Activated T-cell treated with anti-CD3 and anti-CD28 coated beads, Interleukin-2, amount 50 U/mL, for 1 hour (primary cell): ENCODE measurements around the gene CYB5B.

Experiments used
- DNase-seq: peaks from one replicate; pipeline ENCODE4 v3.0.0-alpha.2; 2020

The CYB5B gene

DNA sequence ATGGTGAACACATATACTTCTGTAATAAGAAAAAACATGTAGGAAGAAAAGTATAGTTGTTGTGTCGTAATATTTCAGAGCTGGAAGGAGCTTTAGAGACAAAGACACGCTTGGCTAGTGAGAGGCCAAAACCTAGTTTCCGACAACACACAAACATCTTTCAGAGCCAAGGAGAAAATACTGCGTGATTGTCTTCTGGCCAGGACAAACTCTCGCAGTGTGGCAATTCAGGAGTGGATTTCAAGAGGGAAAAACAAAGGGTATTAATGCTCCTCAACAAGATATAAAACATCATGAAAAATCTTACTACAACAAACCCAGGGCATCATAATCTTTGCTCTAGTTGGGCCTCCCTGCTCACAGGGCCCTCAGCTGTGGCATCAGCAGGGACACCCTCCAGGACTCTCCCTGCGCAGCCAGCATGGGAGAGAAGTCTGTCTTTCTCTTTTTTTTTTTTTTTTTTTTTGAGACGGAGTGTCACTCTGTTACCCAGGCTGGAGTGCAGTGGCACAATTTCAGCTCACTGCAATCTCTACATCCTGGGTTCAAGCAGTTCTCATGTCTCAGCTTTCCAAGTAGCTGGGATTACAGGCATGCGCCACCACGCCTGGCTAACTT lies 66.4 kb downstream of the CYB5B start:
- DNase-seq: no peak

DNA sequence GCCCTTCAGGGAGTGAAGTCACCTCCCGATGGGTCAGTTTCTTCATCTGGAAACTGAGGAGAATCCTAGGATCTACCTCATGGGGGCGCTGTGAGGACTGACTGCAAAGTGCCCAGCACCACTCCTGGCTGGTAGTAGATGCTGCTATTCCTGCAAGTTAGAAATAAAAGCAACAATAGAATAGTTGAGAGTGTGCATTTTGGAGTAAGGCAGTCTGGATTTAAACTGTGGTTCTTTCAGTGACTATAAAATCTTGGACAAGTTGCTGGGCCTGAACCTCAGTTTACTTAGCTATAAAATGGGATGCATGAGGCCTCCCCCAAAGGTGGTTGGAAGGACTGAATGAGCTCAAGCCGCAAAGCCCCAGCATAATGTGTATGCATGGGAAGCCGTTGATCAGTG lies 70.6 kb downstream of the CYB5B start:
- DNase-seq: no peak

DNA sequence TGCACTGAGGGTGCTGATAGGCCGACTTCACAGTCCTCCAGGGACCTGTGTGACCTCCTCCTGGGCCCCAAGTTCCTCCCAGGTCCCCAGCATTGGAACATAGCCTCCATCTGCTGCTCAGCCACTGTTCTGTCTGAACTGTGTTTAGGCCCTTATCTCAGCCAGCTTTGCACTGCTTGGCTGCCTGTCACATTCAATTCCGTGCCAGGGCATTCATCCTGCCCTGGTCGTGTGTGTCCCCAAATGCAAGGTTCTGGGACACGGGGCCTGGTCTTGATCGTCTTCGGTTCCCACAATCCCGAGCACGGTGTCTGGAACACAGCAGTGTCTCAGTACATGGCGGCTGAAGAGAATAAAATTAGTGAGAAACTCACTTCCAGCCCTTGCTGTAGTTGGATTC lies 71.4 kb downstream of the CYB5B start:
- no peak for DNase-seq

DNA sequence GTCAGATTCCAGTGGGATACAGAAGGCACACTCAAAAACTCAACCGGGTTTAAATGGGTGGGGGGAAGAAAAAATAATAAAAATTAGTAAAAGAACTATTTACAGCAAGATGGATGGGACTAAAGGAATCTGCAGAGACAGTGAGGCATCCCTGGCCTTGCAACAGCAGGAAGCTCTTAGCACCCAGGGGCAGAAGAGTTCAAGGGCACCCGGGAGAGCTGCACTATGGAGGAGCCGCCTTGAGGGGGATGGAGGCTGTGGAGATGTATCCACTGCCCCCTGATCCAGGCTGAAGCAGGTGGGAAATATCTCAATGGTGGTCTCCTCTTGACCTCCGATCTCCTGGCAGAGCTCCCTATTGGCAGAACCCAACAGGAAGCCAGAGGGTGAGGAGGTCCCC lies 72.0 kb downstream of the CYB5B start:
- no peak for DNase-seq

DNA sequence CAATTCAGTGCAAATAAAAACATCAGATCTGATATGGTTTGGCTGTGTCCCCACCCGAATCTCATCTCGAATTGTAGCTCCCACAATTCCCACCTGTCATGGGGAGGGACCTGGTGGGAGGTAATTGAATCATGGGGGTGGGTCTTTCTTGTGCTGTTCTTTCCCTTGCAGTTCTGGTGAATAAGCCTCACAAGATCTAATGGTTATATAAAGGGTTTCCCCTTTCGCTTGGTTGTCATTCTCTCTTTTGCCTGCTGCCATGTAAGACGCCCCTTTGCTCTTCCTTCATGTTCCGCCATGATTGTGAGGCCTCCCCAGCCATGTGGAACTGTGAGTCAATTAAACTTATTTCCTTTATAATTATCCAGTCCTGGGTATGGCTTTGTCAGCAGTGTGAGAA lies 72.5 kb downstream of the CYB5B start:
- no peak for DNase-seq

DNA sequence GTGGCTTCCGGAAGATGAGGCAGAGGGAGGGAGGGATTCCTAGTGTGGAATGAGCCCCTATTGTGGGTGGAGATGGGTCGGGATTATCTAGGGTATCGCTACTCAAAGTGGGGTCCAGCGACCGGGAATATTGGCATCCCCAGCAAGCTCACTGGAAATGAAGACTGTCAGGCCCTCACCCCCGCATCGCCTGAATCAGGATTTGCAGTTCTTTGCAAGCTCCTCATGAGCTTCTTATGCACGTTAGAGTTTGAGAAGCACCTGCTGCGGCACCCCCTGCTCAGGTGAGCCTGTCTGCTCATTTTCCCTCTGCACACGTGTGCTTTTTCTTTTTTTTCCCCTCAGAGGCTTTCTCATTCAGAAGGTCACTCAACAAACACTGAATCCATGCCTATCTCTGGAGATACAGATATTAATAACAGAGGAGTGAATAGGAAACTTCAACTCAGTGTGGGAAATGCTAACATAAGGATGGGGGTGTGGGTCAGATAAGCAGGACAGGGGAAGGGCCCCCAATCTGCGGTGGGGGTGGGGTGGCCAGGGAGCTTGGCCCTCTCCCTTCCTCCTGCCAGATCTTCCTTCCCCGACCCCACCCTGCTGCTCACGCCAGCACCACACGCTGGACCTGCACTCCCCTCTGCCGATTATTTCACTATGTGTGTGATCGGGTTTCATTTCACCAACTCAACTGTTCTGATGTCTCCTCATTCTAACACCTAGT lies 73.6 kb downstream of the CYB5B start:
- no peak for DNase-seq

DNA sequence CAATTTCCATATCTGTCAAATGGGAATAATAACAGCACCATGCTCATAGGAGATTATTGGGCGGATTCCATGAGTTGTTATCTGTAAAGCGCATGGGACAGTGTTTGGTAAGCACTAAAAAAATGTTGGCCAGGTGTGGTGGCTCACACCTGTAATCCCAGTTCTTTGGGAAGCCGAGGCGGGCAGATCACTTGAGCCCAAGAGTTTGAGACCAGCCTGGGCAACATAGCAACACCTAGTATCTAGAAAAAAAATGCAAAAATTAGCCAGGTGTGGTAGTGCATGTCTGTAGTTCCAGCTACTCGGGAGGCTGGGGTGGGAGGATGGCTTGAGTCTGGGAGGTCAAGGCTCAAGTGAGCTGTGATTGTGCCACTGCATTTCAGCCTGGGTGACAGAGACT lies 74.5 kb downstream of the CYB5B start:
- no peak for DNase-seq

DNA sequence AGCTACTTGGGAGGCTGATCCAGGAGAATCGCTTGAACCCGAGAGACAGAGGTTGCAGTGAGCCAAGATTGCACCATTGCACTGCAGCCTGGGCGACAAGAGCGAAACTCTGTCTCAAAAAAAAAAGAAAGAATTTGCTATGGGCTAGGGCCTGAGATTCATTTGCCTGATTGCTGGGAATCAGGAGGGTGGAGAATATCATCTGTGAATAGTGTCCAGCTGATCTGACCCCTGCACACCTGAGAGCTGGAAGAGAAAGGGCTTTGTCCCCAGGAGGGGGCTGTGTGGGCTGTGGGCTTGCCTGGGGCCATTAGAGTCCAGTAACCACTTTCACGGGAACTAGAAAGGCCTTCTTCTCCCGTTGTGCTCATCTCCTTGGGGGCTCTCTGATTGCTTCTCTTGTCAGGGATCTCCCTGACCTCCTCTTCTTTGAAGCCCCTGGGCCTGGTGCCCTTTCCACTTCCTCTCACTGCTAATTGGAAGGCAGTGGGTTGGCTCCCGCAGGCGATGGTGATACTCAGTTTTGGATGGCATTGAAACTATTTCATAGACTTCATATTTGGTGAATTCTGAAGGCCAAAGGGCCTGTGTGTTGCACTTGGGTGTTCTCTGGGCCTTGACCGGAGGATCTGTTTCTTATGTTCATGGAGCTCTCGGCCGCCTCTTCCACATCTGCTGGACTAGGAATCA lies 75.3 kb downstream of the CYB5B start:
- DNase-seq: no peak

DNA sequence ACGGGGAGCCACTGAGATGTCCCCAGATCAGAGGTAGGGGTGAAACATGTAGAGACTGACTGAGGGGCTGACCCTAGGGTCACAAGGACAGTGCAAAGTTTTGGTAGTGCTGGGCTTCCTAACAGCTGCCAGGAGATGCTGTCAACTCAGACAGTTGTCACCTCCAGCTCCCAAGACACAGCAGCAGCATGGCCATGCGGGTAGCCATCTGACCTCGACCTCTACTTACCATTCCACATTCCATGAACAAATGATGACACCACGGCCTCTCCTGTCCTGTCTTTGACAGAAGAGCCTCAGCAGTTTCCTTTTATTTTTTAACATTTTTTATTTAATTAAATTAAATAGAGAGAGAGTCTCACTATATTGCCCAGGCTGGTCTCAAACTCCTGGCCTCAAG lies 76.1 kb downstream of the CYB5B start:
- DNase-seq: no peak

DNA sequence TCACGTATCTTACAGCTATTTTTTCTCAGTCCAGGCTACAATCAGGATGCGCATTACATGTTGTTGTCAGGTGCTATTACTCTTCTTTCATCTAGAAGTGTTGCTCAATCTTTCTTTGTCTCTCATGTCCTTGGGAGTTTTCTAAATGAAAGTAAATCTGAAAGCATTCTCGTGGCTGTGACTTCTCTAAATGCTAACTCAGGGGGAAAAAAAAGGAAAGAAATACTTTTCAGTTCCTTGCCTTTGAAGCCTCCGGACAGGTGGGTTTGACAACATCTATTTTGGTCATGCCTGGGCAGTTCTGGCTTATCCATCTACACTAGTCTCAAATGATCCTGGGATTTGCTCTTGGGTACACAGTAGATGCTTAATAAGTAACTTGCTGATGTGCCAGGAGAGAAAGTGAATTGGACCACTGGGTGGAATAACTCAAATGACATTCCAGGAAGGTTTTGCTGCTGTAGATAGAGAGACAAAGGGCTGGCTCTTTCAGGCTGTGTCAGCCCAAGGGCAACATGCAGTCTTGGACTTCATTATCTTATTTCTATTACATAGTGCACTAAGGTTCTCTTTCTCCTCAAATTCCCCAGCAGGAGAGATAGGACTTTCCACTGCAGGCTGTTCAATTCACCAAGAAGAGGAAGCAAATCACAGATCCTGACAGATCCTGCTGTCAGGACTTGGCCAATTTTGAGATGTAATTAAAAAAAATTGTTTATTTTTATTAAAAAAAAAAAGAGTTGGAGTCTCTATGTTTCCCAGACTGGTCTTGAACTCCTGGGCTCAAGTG lies 77.7 kb downstream of the CYB5B start:
- no peak for DNase-seq

DNA sequence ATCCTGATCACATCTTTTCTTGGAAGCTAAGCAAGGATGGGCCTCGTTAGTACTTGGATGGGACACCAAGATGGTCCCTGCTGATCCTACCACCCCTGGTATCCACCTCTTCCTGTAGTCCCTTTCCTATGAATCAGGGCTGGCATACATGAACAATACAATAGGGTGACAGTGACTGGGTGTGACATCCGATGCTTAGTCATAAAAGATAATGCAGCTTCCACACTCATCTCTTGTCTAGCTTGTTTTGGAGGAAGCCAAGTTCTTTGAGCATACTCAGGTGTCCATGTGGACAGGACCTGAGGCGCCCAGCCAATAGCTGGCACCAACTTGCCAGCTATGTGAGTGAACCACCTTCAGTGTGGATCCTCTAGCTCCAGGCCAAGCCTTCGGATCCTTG lies 78.8 kb downstream of the CYB5B start:
- no peak for DNase-seq

DNA sequence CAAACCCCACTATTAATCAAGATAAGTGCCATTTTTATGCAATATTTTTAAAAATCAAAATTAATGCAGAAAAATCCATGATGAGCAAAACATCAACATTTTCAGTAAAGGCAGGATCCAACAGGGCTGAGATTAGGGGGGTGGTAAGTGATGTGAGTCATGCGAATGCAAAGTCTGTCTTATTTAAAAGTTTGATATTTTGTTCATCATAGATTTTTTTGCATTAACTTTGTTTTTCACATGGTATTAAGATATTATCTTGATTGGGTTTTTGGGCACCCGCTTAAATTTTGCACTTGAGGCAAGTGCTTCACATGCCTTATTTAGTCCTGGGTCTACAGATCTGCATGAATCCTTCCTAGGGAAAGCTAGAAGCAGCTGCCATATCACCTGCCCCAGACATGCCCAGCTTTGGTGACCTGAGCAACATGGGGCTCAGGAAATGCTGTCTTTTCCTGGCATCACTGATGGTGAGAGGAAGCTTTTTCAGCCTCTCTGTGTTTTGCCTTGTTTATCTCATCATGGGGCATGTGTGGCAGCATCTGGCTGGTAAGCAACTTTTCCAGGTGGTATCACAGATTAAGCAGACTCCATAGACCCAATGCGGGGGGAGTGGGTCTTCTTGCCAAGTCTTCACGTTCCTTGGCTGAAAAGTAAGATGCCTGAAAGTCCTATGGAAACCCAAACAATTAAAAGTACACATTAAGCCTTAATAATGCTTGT lies 83.8 kb downstream of the CYB5B start:
- no peak for DNase-seq

DNA sequence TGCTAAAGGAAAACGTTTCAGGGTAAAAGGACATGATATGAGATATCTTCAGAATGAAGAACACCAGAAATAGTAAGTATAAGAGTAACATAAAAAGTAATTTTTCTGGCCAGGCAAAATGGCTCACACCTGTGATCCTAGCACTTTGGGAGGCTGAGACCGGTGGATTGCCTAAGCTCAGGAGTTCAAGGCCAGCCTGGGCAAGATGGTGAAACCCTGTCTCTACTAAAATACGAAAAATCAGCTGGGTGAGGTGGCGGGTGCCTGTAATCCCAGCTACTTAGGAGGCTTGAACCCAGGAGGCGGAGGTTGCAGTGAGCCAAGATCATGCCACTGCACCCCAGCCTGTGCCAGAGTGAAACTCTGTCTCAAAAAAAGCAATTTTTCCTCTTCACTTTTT lies 84.7 kb downstream of the CYB5B start:
- no peak for DNase-seq

DNA sequence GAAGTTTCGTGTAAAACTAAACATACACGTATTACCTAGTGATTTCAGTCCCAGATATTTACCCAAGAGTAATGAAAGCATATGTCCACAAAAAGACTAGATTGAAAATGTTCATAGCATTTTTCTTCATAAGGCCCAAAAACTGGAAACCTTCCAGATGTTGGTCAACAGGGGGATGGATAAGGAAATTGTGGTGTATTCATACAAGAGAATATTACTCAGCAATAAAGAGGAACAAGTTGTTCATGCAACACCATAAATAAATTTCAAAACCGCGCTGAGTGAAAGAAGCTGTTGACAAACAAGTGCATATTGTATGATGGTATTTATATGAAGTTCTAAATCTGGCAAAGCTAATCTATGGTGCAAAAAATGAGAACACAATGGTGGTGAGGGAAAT lies 87.2 kb downstream of the CYB5B start:
- no peak for DNase-seq

DNA sequence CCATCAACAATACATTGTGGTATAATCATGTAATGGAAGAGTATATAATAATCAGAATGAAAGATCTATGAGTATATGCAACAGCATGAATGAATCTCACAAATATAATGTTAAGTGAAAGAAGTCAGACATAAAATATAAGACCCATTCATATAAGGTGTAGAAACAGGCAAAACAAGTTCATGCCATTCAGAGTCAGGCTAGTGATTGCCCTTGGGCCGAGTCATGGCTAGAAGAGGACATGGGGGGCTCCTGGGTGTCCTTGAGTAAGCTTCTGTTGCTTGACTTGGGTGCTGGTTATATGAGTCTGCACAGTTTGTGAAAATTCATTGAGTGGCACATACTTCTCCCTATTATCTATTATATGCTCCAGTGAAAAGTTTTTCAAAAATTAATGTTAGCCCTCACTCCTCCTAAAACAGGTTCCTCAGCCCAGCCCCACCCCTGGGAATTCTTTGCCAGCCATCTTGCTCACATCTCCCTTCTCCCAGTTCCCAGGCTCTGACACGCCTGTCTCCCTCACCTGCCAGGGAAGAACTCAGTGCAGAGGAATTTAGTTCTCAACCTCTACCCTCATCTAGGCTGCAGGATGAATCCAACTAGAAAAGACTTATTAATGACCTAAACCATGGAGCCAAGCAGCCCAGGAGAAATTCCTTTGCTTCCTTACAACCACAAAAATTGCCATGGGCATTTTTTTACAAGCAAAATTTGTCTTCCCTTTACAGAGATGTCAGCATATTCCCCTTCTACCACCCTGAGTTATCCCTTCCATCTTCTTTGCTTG lies 89.0 kb downstream of the CYB5B start:
- DNase-seq: no peak

DNA sequence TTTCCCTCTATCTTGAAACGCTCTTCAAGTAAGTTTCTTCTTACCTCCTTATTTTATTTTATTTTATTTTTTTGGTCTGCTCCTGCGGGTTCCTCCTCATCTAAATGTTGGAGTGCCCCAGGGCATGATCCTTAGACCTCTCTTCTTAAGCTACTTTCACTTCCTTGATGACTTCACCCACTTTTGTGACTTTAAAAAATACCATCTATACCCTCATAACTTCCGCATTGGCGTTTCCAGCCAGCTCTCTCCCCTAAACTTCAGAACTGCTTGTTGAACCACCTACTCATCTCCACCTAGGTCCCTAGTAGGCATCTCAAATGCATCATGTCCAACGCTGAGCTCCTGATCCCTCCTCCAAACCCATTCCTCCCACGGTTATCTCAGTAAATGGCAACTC lies 89.9 kb downstream of the CYB5B start:
- no peak for DNase-seq
